NT2/D1 (cell line): ENCODE results near the gene TUBB3.

Experiments
- SUZ12 ChIP-seq: IDR thresholded peaks from 2 replicates; pipeline ENCODE4 v1.6.1; 2011; ENCODE audit not compliant: insufficient read length, insufficient read depth; ENCODE audit errors: extremely low read depth
- YY1 ChIP-seq: IDR thresholded peaks from 2 replicates; pipeline ENCODE4 v1.6.1; 2011; ENCODE audit not compliant: insufficient read length, insufficient read depth

DNA sequence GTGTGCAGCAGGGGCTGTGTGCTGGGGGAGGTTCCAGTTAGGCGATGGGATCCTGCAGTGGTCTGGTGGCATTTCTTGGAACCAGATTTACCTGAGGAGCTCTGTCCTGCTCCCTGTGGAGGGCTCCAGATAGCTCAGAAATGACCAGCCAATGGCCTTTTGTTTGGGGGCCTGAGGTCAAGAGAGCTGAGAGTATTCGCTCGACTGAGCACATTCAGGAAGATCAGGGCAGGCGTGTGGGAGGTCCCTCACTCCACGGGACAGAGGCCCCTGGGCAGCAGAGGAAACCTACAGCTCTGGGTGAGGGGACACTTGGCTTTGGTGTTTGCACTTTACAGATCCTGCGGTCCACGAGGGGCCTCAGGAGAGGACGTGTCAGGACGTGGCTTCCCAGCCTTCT lies 43.6 kb downstream of the TUBB3 start:
- TF ChIP-seq SUZ12, result no peak
- TF ChIP-seq YY1, result no peak
